ENCODE measurements around the gene MVB12B.
"Not testable (repeated sequence)": the region's sequence is repeated elsewhere in the genome, so short reads cannot be mapped to it uniquely, and the experiment has no call there.

- TF ChIP-seq CTCF, POLR2A, EP300 (IDR thresholded peaks at IDR 0.05): not testable (repeated sequence)
Observed at GRCh38 chr9:126477432-126477831, 150.8 kb downstream of the MVB12B start.

Data from tibial nerve (tissue), 4 donors.